ENCODE results near the gene RCAN2. TPM values are rescaled to one million over a fixed set of nuclear protein-coding genes. Genes with fewer than 3 reads are reported as not detected.

The RCAN2 gene
- polyA plus RNA-seq, 1 donor from 2014 or later: 37.4 TPM

DNA sequence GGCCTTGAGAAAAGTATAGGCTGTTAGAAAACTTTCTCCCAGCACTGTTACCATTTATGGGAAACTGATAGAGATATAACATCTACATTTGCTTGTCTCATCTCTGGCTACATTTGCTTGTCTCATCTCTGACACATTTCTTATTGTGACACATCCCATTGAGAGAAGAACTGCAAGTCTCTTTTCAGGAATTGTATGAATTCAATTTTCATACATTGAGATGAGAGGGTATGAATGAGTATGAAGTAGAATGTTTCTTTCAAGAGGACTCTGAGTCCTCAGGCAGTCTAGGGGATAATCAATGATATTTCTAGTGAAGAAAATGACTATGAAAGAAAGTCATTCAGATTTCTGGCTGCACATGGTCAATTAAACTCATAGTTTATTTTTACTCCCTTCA is 282.9 kb downstream of the RCAN2 start:
- H2AFZ ChIP-seq (ENCODE audit: low read depth, low read length): no peak overlapping the region

GRCh38 chr6:46207174-46207573 is 284.1 kb downstream of the RCAN2 start:
- H3K79me2 ChIP-seq (replicated peaks; ENCODE audit: insufficient read depth, low read length): no peaks in the 10 kb centered on the region
- H3K27me3 ChIP-seq (ENCODE audit: insufficient read depth, low read depth, low read length): no peaks in the 10 kb centered on the region
- no peaks in the 10 kb centered on the region for H3K9me2 ChIP-seq (ENCODE audit: insufficient read depth, low read length)
- TF ChIP-seq MXI1 (conservative IDR thresholded peaks at IDR 0.05; ENCODE audit: poor library complexity, severe bottlenecking) (no peak), TAF1 (IDR thresholded peaks at IDR 0.05; ENCODE audit: low read depth) (no peak), POLR2AphosphoS5 (IDR thresholded peaks at IDR 0.05) (no peak), EP300 (conservative IDR thresholded peaks at IDR 0.05; ENCODE audit: poor library complexity, severe bottlenecking) (no peak), RAD21 (conservative IDR thresholded peaks at IDR 0.05) (no peak), EZH2 (IDR thresholded peaks at IDR 0.05; ENCODE audit: borderline replicate concordance, insufficient read depth, low read length, poor library complexity, severe bottlenecking) (no peak), SMC3 (conservative IDR thresholded peaks at IDR 0.05; ENCODE audit: poor library complexity) (no peak), CTCF (IDR thresholded peaks at IDR 0.05; ENCODE audit: poor library complexity, severe bottlenecking) (no peak)
- TF ChIP-seq, protein P1, sequence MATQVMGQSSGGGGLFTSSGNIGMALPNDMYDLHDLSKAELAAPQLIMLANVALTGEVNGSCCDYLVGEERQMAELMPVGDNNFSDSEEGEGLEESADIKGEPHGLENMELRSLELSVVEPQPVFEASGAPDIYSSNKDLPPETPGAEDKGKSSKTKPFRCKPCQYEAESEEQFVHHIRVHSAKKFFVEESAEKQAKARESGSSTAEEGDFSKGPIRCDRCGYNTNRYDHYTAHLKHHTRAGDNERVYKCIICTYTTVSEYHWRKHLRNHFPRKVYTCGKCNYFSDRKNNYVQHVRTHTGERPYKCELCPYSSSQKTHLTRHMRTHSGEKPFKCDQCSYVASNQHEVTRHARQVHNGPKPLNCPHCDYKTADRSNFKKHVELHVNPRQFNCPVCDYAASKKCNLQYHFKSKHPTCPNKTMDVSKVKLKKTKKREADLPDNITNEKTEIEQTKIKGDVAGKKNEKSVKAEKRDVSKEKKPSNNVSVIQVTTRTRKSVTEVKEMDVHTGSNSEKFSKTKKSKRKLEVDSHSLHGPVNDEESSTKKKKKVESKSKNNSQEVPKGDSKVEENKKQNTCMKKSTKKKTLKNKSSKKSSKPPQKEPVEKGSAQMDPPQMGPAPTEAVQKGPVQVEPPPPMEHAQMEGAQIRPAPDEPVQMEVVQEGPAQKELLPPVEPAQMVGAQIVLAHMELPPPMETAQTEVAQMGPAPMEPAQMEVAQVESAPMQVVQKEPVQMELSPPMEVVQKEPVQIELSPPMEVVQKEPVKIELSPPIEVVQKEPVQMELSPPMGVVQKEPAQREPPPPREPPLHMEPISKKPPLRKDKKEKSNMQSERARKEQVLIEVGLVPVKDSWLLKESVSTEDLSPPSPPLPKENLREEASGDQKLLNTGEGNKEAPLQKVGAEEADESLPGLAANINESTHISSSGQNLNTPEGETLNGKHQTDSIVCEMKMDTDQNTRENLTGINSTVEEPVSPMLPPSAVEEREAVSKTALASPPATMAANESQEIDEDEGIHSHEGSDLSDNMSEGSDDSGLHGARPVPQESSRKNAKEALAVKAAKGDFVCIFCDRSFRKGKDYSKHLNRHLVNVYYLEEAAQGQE (IDR thresholded peaks at IDR 0.05; ENCODE audit: borderline replicate concordance): no peak
- no peaks in the 10 kb centered on the region for H4K20me1 ChIP-seq (ENCODE audit: insufficient read depth)
- no peak overlapping the region for H2AFZ ChIP-seq (ENCODE audit: low read depth, low read length)
- H3F3A ChIP-seq (ENCODE audit: insufficient read depth, low read length, poor library complexity, severe bottlenecking): no peaks in the 10 kb centered on the region
- no peaks in the 10 kb centered on the region for H3K9me3 ChIP-seq (ENCODE audit: low read length)
- H3K27ac ChIP-seq (ENCODE audit: low read length): no peak overlapping the region
- no peaks in the 10 kb centered on the region for H3K36me3 ChIP-seq (ENCODE audit: insufficient read depth, low read length)
- H3K9ac ChIP-seq (ENCODE audit: low read length): no peak overlapping the region
- H3K4me3 ChIP-seq (ENCODE audit: low read length): no peak overlapping the region
- no peak overlapping the region for H3K4me2 ChIP-seq (ENCODE audit: low read length)

More for the DNA sequence above, 282.9 kb downstream of the RCAN2 start:
- Histone ChIP-seq H3F3A (ENCODE audit: insufficient read depth, low read length, poor library complexity, severe bottlenecking) (no peaks in the 10 kb centered on the region), H3K36me3 (ENCODE audit: insufficient read depth, low read length) (no peaks in the 10 kb centered on the region), H3K9me2 (ENCODE audit: insufficient read depth, low read length) (no peaks in the 10 kb centered on the region), H3K4me3 (ENCODE audit: low read length) (no peak overlapping the region), H3K79me2 (replicated peaks; ENCODE audit: insufficient read depth, low read length) (no peaks in the 10 kb centered on the region), H3K27me3 (ENCODE audit: insufficient read depth, low read depth, low read length) (no peaks in the 10 kb centered on the region), H3K9me3 (ENCODE audit: low read length) (no peaks in the 10 kb centered on the region), H3K27ac (ENCODE audit: low read length) (no peak overlapping the region), H4K20me1 (ENCODE audit: insufficient read depth) (no peaks in the 10 kb centered on the region), H3K9ac (ENCODE audit: low read length) (no peak overlapping the region), H3K4me2 (ENCODE audit: low read length) (no peak overlapping the region)
- TF ChIP-seq MXI1 (conservative IDR thresholded peaks at IDR 0.05; ENCODE audit: poor library complexity, severe bottlenecking): no peak
- TF ChIP-seq EP300 (conservative IDR thresholded peaks at IDR 0.05; ENCODE audit: poor library complexity, severe bottlenecking): peak; percentile 43
- no peak for TF ChIP-seq TAF1 (IDR thresholded peaks at IDR 0.05; ENCODE audit: low read depth)
